Spleen (tissue), 7 donors: Measurements from ENCODE around the gene TBCD.

Experiments used
- CTCF ChIP-seq, 11 experiments: fragments of 200-600 bp in 7 of 11; fragments of 450-650 bp in 4 of 11; sonication (generic) in 4 of 11; IDR thresholded peaks in 8 of 11; conservative IDR thresholded peaks in 3 of 11; 1 replicate in 7 of 11; 2 replicates in 4 of 11; pipeline versions ENCODE4 v1.4.0 to v1.8.0; 2016 to 2021; ENCODE audit warnings: antibody characterized with exemption in 11 of 11, inconsistent platforms in 4 of 11, mild to moderate bottlenecking in 1 of 11
- POLR2AphosphoS5 ChIP-seq, 3 donors: sonication (generic); formaldehyde crosslinking; IDR thresholded peaks; one replicate each; pipeline ENCODE4 v1.5.1; 2017; ENCODE audit warnings: antibody characterized with exemption in 3 of 3
- donor health status: DM: no; HTN: no; CAD: no; lungs with moderate emphysema.
- donor health status: DM: no; HTN: no; CAD: no.
- donor health status: DM: no; HTN: no; CAD: no.

- TF ChIP-seq POLR2AphosphoS5 (IDR thresholded peaks at IDR 0.05): no peak
- TF ChIP-seq CTCF (IDR thresholded peaks at IDR 0.05 in 8 of 11, conservative IDR thresholded peaks at IDR 0.05 in 3 of 11): no peak
Observed at GRCh38 chr17:82780971-82781893, 29.4 kb downstream of the TBCD start.
